IMR-90 (cell line): ENCODE data around the gene SERPINC1. TPM values are rescaled to one million over a fixed set of nuclear protein-coding genes. Genes with fewer than 3 reads are reported as not detected.

ENCODE experiments used
- ATAC-seq: fragments of 200-7000 bp; cut with Tn5 transposase; 2 replicates; pipeline ENCODE4 v1.9.1; 2020; ENCODE audit warnings: low read depth, mild to moderate bottlenecking, moderate library complexity
- BruUV-seq: library from RNA; stranded (reverse); fragments of 400-500 nt; replicated peaks from 2 replicates; lab custom pipeline; 2021; lab: Mats Ljungman, UMichigan
- CTCF ChIA-PET: fragments of 300-600 bp; formaldehyde crosslinking; extraction: SDS; loops from one replicate; lab custom pipeline; 2021; ENCODE audit warnings: antibody characterized with exemption; lab: Yijun Ruan, JAX
- POLR2A ChIA-PET: fragments of 300-600 bp; sonication (Branson Sonifier 250); formaldehyde crosslinking; loops from one replicate; lab custom pipeline; 2022; ENCODE audit warnings: antibody characterized with exemption; ENCODE audit not compliant: unreplicated experiment; lab: Charles Lee
- DNase-seq: peaks from one replicate; pipeline ENCODE4 v3.0.0; 2013
- H2AFZ ChIP-seq: replicated peaks from 2 replicates; pipeline ENCODE3; 2013; ENCODE audit warnings: low read length, mild to moderate bottlenecking; ENCODE audit not compliant: poor library complexity
- H2AK5ac ChIP-seq: 2 replicates; pipeline ENCODE4 v1.6.1; 2013; ENCODE audit warnings: low read depth, low read length, inconsistent platforms
- H2AK9ac ChIP-seq: replicated peaks from 2 replicates; pipeline ENCODE3; 2013; ENCODE audit warnings: mild to moderate bottlenecking, low read depth, low read length, moderate library complexity; ENCODE audit not compliant: poor library complexity
- H2BK120ac ChIP-seq: 2 replicates; pipeline ENCODE4 v1.6.1; 2013; ENCODE audit warnings: low read depth, low read length, inconsistent platforms
- H2BK15ac ChIP-seq: 3 replicates; pipeline ENCODE4 v1.6.1; 2013; ENCODE audit warnings: low read depth, low read length, inconsistent platforms
- H2BK20ac ChIP-seq: 2 replicates; pipeline ENCODE4 v1.6.1; 2013; ENCODE audit warnings: low read depth, mild to moderate bottlenecking, inconsistent platforms, low read length, moderate library complexity
- H2BK5ac ChIP-seq: 2 replicates; pipeline ENCODE4 v1.6.1; 2013; ENCODE audit warnings: mild to moderate bottlenecking, low read depth, low read length, inconsistent platforms; ENCODE audit not compliant: poor library complexity, severe bottlenecking
- H3K14ac ChIP-seq: replicated peaks from 2 replicates; pipeline ENCODE4 v1.6.1; 2013; ENCODE audit warnings: low read depth, low read length, inconsistent platforms
- H3K18ac ChIP-seq: 2 replicates; pipeline ENCODE4 v1.6.1; 2013; ENCODE audit warnings: low read depth, low read length, control low read depth
- H3K23ac ChIP-seq: 2 replicates; pipeline ENCODE4 v1.6.1; 2013; ENCODE audit warnings: low read depth, low read length, inconsistent platforms
- H3K27ac ChIP-seq: 2 replicates; pipeline ENCODE4 v1.5.1; 2013; ENCODE audit warnings: mild to moderate bottlenecking, control low read depth, low read length; ENCODE audit not compliant: insufficient read depth
- H3K27me3 ChIP-seq: 2 replicates; pipeline ENCODE4 v1.6.1; 2013; ENCODE audit warnings: low read length; ENCODE audit not compliant: control insufficient read depth, insufficient read depth
- H3K36me3 ChIP-seq: 2 replicates; pipeline ENCODE4 v1.6.1; 2013; ENCODE audit warnings: low read length, mixed read lengths; ENCODE audit not compliant: control insufficient read depth, insufficient read depth
- H3K4ac ChIP-seq: 2 replicates; pipeline ENCODE4 v1.6.1; 2013; ENCODE audit warnings: low read depth, low read length, inconsistent platforms
- H3K4me1 ChIP-seq: 2 replicates; pipeline ENCODE4 v1.6.1; 2013; ENCODE audit warnings: low read length, mixed read lengths; ENCODE audit not compliant: control insufficient read depth, insufficient read depth
- H3K4me2 ChIP-seq: 2 replicates; pipeline ENCODE4 v1.6.1; 2013; ENCODE audit warnings: low read depth, mild to moderate bottlenecking, control low read depth, low read length, moderate library complexity
- H3K4me3 ChIP-seq: 2 replicates; pipeline ENCODE4 v1.5.1; 2013; ENCODE audit warnings: low read depth, mild to moderate bottlenecking, control low read depth, low read length, moderate library complexity; ENCODE audit not compliant: insufficient read depth
- H3K56ac ChIP-seq: 2 replicates; pipeline ENCODE4 v1.6.1; 2013; ENCODE audit warnings: low read length, inconsistent platforms; ENCODE audit not compliant: insufficient read depth; ENCODE audit errors: extremely low read depth
- H3K79me1 ChIP-seq, 2 experiments: 2 replicates each; pipeline ENCODE4 v1.6.1; 2013; ENCODE audit warnings: low read length in 2 of 2, inconsistent platforms in 1 of 2, low read depth in 1 of 2
- H3K9ac ChIP-seq: 2 replicates; pipeline ENCODE4 v1.6.1; 2013; ENCODE audit warnings: low read depth, low read length, control low read depth
- H3K9me1 ChIP-seq: 2 replicates; pipeline ENCODE4 v1.6.1; 2013; ENCODE audit warnings: low read length, inconsistent platforms; ENCODE audit not compliant: insufficient read depth
- H3K9me3 ChIP-seq: 2 replicates; pipeline ENCODE4 v1.6.1; 2013; ENCODE audit warnings: low read length; ENCODE audit not compliant: control insufficient read depth, insufficient read depth
- H4K20me1 ChIP-seq: 2 replicates; pipeline ENCODE4 v1.6.1; 2013; ENCODE audit warnings: low read length, inconsistent platforms; ENCODE audit not compliant: insufficient read depth
- H4K5ac ChIP-seq: 2 replicates; pipeline ENCODE4 v1.6.1; 2013; ENCODE audit warnings: mild to moderate bottlenecking, low read depth, low read length, control low read depth
- H4K8ac ChIP-seq, 2 experiments: 2 replicates each; pipeline ENCODE4 v1.6.1; 2013; ENCODE audit warnings: low read depth in 2 of 2, low read length in 2 of 2, control low read depth in 1 of 2, inconsistent platforms in 1 of 2
- H4K91ac ChIP-seq: 2 replicates; pipeline ENCODE4 v1.6.1; 2013; ENCODE audit warnings: low read depth, low read length, inconsistent platforms; ENCODE audit not compliant: insufficient read depth
- BHLHE40 ChIP-seq: fragments of 150-350 bp; IDR thresholded peaks from 2 replicates; pipeline ENCODE4 v1.6.1; 2016; ENCODE audit warnings: mild to moderate bottlenecking, low read depth, low read length
- CEBPB ChIP-seq: IDR thresholded peaks from 2 replicates; pipeline ENCODE4 v1.6.1; 2012; ENCODE audit warnings: low read depth, low read length, improper control_type of control experiment
- CHD1 ChIP-seq: IDR thresholded peaks from 2 replicates; pipeline ENCODE4 v1.6.1; 2012; ENCODE audit warnings: low read depth, low read length, improper control_type of control experiment
- MAFK ChIP-seq: IDR thresholded peaks from 2 replicates; pipeline ENCODE4 v1.6.1; 2012; ENCODE audit warnings: low read depth, low read length, improper control_type of control experiment
- MAZ ChIP-seq: IDR thresholded peaks from 2 replicates; pipeline ENCODE4 v1.6.1; 2012; ENCODE audit warnings: low read depth, mild to moderate bottlenecking, low read length, improper control_type of control experiment, moderate library complexity, borderline replicate concordance
- MXI1 ChIP-seq: IDR thresholded peaks from 2 replicates; pipeline ENCODE4 v1.6.1; 2012; ENCODE audit warnings: low read depth, mild to moderate bottlenecking, low read length, moderate library complexity, borderline replicate concordance
- NFE2L2 ChIP-seq: fragments of 150-350 bp; IDR thresholded peaks from 2 replicates; pipeline ENCODE4 v1.6.1; 2016; ENCODE audit warnings: low read depth, mild to moderate bottlenecking, low read length
- RCOR1 ChIP-seq: IDR thresholded peaks from 2 replicates; pipeline ENCODE4 v1.6.1; 2012; ENCODE audit warnings: mild to moderate bottlenecking, low read length, improper control_type of control experiment; ENCODE audit not compliant: insufficient replicate concordance
- SMC3 ChIP-seq: fragments of 150-350 bp; IDR thresholded peaks from 2 replicates; pipeline ENCODE4 v1.6.1; 2016; ENCODE audit warnings: low read depth, mild to moderate bottlenecking, antibody characterized with exemption, low read length, moderate library complexity
- WGBS, 2 experiments: methylation state at CpG; one replicate each; pipeline versions ENCODE4 v1.1.5 to v1.1.7; 2013; ENCODE audit warnings: missing lambda C conversion rate in 2 of 2; ENCODE audit not compliant: insufficient read length in 1 of 2; ENCODE audit errors: extremely low coverage in 2 of 2; 5-methylcytosine and 5-hydroxymethylcytosine counted together
- dilution Hi-C: fragments of 300-500 bp; cut with HindIII; formaldehyde crosslinking; loops from one replicate; pipeline ENCODE4 v1.14.3; 2018; ENCODE audit warnings: low sequenced_read_pairs; ENCODE audit not compliant: unreplicated experiment
- in situ Hi-C: fragments of 300-500 bp; cut with MboI; formaldehyde crosslinking; loops from 3 replicates; pipeline ENCODE4 v1.14.3; 2019; ENCODE audit warnings: low sequenced_read_pairs, inconsistent platforms, mixed read lengths
- intact Hi-C: fragments of 100-400 bp; cut with micrococcal nuclease; formaldehyde crosslinking; loops from 2 replicates; pipeline ENCODE4 v1.10.0; 2022
- polyA plus RNA-seq, 3 experiments: library from polyadenylated mRNA; depleted of rRNA; stranded (reverse); fragments of >200 nt; gene quantifications; 2 replicates each; pipeline ENCODE4 v1.2.3, GENCODE V29; 2012; ENCODE audit warnings: low replicate concordance in 1 of 3
- total RNA-seq: library from RNA; depleted of rRNA; stranded (reverse); fragments of >200 nt; gene quantifications from 2 replicates; pipeline ENCODE4 v1.2.3, GENCODE V29; 2012
- TF ChIP-seq, protein P1 (sequence below): fragments of 150-350 bp; IDR thresholded peaks from 2 replicates; pipeline ENCODE4 v1.6.1; 2017; ENCODE audit warnings: mild to moderate bottlenecking, antibody characterized with exemption, low read length, low read depth
- TF ChIP-seq, protein P2 (sequence below): fragments of 150-350 bp; IDR thresholded peaks from 2 replicates; pipeline ENCODE4 v1.6.1; 2016; ENCODE audit warnings: low read depth, mild to moderate bottlenecking, low read length, moderate library complexity, borderline replicate concordance
- TF ChIP-seq, protein P3 (sequence below): conservative IDR thresholded peaks from 2 replicates; pipeline ENCODE4 v1.5.1; 2012; ENCODE audit warnings: mild to moderate bottlenecking, low read depth, low read length, improper control_type of control experiment

SERPINC1 gene
- total and polyA plus RNA-seq, 2 of the 4 experiments (the other 2 are of a cell fraction) = not detected

DNA sequence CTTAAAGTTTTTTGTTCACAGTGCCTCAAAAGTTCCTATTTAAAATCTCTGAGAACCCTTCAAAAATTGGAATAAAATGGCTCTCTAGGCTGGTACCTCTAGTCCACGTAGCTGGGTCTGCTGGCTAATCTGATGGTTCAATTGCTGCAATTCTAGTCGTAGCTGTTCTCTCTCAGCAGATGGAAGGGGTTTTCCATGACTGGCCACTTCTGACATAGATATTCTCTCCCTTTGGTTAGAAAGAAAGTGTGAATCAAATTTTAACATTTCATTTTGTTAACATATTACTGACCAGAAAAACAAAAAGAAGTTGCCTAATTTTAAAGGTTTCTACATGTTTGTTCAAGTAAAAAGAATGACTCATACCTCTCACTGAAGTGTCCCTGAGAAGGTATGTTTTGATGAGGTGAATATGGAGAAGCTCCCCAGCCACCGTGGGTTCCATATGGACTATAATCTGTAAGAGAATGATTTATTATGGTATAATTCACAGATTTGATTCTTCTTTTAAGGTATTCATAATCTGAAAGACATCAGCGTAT lies 29.3 kb upstream of the SERPINC1 start:
- Histone ChIP-seq H2AK5ac (no peak overlapping the region), H4K91ac (no peak overlapping the region), H3K4me2 (no peak overlapping the region), H2BK15ac (no peak overlapping the region), H3K9me1 (no peaks in the 10 kb centered on the region; the same call in 1 of the 2 replicates), H4K5ac (no peak overlapping the region; the same call in 1 of the 2 replicates), H2BK20ac (no peak overlapping the region), H3K56ac (no peak overlapping the region), H2BK120ac (no peak overlapping the region), H2BK5ac (no peak overlapping the region), H3K23ac (no peak overlapping the region), H3K4ac (no peak overlapping the region), H3K14ac (no peak overlapping the region), H2AK9ac (no peak overlapping the region), H3K4me3 (no peak overlapping the region), H2AFZ (no peak overlapping the region), H3K27ac (no peak overlapping the region), H4K8ac (no peak overlapping the region), H3K9me3 (no peaks in the 10 kb centered on the region), H3K4me1 (no peaks in the 10 kb centered on the region), H3K27me3 (no peaks in the 10 kb centered on the region), H4K20me1 (no peaks in the 10 kb centered on the region; the same call in 1 of the 2 replicates), H3K36me3 (peaks cover 49% of the 10 kb centered on the region), H3K18ac (no peak overlapping the region), H3K79me1 (peaks cover 5 to 11% of the 10 kb centered on the region in 2 experiments), H3K9ac (no peak overlapping the region)
- ATAC-seq (no peak), DNase-seq (no peak)
- TF ChIP-seq SMC3 (no peak), NFE2L2 (no peak), CHD1 (no peak), MXI1 (no peak), RCOR1 (no peak), MAZ (no peak), MAFK (no peak), BHLHE40 (no peak), CEBPB (no peak)
- TF ChIP-seq, protein P1, sequence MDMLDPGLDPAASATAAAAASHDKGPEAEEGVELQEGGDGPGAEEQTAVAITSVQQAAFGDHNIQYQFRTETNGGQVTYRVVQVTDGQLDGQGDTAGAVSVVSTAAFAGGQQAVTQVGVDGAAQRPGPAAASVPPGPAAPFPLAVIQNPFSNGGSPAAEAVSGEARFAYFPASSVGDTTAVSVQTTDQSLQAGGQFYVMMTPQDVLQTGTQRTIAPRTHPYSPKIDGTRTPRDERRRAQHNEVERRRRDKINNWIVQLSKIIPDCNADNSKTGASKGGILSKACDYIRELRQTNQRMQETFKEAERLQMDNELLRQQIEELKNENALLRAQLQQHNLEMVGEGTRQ = no peak
- TF ChIP-seq, protein P2, sequence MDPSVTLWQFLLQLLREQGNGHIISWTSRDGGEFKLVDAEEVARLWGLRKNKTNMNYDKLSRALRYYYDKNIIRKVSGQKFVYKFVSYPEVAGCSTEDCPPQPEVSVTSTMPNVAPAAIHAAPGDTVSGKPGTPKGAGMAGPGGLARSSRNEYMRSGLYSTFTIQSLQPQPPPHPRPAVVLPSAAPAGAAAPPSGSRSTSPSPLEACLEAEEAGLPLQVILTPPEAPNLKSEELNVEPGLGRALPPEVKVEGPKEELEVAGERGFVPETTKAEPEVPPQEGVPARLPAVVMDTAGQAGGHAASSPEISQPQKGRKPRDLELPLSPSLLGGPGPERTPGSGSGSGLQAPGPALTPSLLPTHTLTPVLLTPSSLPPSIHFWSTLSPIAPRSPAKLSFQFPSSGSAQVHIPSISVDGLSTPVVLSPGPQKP = no peak
- TF ChIP-seq, protein P3, sequence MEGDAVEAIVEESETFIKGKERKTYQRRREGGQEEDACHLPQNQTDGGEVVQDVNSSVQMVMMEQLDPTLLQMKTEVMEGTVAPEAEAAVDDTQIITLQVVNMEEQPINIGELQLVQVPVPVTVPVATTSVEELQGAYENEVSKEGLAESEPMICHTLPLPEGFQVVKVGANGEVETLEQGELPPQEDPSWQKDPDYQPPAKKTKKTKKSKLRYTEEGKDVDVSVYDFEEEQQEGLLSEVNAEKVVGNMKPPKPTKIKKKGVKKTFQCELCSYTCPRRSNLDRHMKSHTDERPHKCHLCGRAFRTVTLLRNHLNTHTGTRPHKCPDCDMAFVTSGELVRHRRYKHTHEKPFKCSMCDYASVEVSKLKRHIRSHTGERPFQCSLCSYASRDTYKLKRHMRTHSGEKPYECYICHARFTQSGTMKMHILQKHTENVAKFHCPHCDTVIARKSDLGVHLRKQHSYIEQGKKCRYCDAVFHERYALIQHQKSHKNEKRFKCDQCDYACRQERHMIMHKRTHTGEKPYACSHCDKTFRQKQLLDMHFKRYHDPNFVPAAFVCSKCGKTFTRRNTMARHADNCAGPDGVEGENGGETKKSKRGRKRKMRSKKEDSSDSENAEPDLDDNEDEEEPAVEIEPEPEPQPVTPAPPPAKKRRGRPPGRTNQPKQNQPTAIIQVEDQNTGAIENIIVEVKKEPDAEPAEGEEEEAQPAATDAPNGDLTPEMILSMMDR = no peak
- in situ Hi-C loops (loop anchor here (25.0 kb wide), 1 partner anchor 1209 kb away; no protein-coding TSS in a partner anchor), intact Hi-C loops (no loop called here), dilution Hi-C loops (no loop called here)
- CTCF ChIA-PET = interaction anchor here (1.2 kb wide), 1 partner anchor 14 kb away, joined by 3 read pairs; no protein-coding TSS in a partner anchor
- no TSS peak for BruUV-seq
- no CpG with 5 or more reads among the region's 4 CpGs for WGBS, 2 experiments
- POLR2A ChIA-PET = no interaction called here
